Kidney capillary endothelial cell (primary cell): ENCODE measurements around the gene TMPRSS5.

Experiments
- DNase-seq: peaks from one replicate; pipeline ENCODE4 v3.0.0-alpha.2; 2018; ENCODE audit warnings: low spot score

The TMPRSS5 gene

DNA sequence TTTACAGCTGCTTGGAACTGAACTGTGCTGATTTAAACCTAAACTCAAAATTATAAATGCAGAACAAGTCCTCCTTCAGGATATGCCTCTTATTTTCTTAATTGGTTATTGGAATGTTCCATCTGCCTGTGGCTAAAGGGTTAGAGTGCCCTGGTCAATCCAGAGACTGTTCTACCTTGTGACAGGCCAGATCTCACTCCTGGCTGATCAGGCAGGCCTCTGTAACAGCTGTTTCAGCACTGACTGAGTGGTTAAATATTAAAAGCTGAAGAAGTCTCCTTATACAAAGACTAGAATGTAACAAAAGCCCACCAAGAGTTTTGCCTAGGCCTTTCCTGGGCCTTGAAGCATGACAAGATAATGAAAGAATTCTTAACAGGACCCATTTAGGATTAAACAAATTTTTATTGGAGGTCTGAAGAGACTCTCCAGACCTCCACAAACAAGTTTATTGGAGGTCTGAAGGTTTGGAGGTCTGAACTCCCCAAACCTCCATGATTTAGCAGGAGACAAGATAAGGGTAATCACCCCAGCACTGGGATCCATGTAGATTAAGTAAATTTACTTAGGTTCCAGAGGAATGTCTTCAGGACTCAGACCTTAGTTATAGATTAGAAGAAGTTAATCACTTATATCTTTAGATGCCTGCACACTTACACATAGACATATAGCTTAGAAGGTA, 35.8 kb downstream of the TMPRSS5 start:
- DNase-seq, result no peak

DNA sequence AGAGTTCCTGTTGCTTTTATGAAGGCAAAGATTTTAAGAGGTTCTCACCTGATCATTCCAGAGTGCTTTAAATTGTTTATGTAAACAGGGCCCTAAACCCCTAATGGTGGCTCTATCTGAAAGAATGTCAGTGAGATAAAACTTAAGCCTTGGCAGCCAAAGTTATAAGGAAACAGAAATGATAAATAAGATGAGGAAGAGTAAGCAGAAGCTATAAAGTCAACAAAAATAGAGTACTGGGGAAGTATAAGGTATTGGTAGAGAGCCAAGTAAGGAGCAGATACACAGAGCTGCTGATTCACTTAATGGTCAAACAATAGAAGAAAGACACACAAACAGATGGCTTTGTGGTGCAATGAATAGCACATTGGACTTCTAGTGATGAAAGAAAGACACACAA, 37.9 kb downstream of the TMPRSS5 start:
- no peak for DNase-seq

DNA sequence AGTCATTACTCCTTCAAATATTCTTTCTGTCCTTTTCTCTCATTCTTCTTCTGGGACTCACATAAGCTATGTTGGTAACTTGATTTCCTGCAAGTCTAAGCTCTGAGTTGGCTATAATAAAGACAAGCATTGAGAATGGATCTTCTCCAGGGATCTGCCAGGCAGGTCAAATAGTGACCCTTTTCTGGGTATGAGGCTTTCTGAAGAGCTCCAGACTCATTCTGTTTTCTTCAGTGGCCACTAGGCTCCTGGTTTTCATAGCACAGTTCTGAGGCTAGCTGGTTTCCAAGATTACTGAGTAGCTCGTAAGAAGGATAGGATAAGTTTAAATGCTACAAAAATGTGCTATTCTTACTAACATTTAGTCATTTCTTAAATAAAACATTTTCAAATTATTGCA, 38.3 kb downstream of the TMPRSS5 start:
- DNase-seq, result no peak

DNA sequence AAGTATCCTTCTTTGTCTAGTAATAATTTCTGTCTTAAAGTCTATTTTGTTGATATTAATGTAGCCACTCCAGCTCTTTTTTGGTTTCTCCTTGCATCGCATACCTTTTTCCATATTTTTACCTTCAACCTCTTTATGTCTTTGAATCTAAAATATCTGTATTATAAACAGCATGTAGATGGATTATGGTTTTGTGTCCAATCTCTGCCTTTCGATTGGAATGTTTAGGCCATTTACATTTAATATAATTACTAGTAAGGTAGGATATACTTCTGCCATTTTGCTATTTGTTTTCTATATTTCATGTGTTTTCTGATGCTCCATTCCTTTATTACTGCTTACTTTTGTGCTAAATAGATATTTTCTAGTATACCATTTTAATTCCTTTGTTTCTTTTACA, 39.5 kb downstream of the TMPRSS5 start:
- DNase-seq, result no peak

DNA sequence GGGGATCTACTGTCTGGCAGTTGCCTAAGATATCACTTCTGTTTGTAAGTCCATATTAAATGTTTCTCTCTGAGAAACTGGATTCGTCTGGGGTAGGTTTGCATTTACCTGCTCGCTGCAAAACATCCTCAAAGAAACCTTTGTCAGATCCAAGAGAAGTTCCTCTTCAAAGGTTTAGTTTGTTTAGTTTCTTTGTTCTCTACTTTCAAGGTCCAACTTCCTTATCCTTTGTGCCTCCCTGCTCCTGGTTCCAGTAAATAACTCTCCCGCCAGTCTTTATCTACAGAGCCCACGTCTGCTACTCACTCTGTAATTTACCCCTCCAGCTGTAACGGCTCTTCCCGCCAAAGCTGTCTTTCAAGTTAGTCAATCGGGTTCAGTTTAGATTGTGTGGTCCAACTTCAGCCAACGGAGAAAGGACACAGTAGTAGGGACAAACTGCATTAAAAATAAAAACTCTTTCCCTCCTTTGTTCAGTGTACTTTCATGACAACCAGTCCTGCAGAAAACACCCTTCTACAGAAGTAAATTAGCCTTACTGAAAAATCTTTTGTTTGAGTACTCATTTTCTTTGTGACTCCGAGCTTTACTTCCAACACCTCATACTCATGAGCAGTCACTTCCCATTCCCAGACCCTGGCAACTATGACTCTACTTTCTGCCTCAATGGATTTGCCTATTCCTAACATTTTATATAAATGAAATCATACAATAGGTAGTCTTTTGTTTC, 41.0 kb downstream of the TMPRSS5 start:
- no peak for DNase-seq

DNA sequence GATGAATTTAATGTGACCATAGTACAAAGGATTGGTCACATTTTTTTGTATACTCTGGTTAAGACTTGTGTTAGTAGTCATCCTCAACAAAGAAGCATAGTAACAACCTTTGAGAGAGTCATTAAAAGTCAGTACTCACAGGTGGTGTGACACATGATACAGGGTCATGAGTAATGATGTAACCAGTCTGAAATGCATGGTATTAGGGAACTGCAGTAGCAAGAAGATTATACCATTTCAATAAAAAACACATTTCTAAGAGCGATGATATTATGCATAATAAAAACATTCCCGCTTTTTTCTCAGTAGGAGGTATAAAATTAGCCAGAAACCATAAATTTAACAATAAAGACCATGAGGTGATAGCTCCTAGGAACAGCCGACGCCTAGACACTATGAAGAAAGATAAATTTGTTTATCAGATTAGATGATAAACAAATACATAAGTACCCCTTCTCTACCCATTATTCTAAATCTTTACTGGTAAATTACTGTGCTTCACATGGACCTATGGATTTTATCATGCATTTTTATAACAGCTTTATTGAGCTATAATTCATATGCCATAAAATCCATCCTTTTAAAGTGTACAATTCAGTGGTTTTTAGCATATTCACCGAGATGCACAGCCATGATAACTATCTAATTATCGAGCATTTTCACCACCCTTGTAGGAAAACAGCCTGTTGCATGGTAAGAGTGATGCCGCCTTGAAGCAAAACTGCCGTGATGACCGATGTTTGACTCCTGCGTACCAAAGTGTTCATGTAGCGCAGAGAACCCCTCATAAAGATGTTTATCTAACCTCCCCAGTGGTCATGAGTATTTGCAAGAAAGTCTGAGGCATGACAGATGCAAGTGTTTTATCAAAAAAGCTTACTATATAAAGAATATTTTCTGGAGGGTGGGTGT, 41.8 kb downstream of the TMPRSS5 start:
- no peak for DNase-seq

DNA sequence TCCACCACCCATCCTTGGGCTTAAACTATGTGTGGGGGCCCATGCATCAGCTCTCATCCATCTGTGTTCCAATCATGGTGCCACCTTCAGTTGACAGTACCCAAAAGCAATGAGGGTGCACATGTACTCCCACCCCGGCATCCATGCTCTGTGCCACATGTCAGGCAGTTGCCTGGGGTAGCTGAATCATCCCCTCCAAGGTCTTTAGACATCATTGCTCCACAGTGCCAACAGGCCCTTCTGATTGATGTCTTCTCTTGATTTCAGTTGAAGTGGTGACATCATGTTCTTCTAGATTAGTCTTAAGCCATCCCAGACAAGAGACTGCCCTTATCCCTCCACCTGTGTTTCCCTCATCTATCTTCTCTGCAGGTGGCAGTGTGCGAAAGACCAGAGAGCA, 42.5 kb downstream of the TMPRSS5 start:
- no peak for DNase-seq

DNA sequence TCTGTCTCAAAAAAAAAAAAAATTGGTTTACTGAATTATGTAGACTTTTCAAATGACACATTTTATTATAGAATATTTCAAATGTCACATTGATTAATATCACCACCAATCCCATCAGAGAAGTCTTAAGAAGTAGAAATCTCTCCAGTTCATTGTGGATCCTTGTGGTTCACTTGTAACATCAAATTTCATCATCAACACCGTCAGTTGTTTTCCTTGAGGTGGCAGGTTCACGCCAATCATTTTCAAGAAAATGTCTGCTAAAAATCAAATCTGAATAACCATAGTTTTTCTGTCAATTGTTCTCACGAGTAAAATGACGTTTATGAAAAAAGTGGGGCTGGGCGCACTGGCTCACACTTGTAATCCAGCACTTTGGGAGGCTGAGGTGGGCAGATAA, 50.3 kb downstream of the TMPRSS5 start:
- DNase-seq, result no peak

DNA sequence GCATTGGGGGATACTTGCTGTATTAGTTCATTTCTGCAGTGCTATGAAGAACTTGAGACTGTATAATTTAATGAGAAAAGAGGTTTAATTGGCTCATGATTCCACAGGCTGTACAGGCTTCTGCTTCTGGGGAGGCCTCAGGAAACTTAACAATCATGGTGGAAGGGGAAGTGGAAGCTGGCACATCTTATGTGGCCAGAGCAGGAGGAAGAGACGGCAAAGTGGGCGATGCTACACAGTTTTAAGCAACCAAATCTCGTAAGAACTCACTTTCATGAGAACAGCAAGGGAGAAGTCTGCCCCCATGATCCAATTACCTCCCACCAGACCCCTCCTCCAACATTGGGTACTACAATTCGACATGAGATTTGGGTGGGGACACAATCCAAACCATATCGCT, 55.1 kb downstream of the TMPRSS5 start:
- DNase-seq, result no peak

DNA sequence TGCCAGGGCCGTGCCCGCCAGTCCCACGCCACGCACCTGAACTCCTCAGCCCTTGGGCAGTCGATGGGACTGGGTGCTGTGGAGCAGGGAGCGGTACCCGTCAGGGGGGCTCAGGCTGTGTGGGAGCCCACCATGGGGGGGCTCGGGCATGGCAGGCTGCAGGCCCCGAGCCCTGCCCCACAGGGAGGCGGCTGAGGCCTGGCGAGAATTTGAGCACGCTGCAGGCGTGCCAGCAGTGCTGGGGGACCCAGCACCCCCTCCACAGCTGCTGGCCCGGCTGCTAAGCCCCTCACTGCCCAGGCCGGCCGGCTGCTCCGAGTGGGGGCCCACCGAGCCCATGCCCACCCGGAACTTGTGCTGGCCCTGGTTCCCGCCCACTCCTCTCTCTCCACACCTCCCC, 56.8 kb downstream of the TMPRSS5 start:
- no peak for DNase-seq

DNA sequence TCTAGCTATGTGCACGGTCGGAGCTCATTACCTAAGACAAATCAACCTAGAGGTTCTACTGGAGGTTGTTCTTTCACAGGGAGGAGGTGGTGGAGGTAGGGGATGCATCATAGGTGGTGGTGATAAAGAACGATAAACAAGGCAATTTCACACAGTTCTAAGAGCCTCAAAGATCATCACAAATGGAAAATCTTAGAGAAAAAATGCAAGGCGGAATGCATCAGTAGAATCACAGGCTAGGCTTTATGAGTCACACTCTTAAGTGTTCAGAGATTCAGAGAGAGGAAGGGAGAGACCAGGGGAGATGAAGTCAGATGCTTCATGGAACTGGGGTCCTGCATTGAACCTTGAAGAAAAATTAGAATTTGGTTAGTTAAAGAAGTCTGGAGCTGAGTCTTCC, 58.3 kb downstream of the TMPRSS5 start:
- no peak for DNase-seq

DNA sequence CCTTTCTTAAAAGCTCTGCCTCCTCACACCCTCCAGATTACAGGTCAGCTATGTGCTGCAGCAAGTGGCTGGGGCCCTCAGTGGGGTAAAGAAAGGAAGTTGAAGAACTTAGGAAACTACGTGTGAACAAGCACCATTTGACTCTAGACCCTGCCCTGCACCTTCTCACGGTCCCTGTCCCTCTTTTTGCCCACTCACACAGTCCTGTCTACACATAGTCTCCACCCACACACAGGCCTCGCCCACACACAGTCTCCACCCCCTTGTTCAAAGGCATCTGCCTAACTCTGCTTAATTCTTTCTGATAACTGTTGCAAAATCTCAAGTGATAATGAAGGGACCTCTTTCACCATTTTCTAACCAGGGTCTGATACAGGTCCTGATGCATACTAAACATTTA, 59.0 kb downstream of the TMPRSS5 start:
- no peak for DNase-seq

DNA sequence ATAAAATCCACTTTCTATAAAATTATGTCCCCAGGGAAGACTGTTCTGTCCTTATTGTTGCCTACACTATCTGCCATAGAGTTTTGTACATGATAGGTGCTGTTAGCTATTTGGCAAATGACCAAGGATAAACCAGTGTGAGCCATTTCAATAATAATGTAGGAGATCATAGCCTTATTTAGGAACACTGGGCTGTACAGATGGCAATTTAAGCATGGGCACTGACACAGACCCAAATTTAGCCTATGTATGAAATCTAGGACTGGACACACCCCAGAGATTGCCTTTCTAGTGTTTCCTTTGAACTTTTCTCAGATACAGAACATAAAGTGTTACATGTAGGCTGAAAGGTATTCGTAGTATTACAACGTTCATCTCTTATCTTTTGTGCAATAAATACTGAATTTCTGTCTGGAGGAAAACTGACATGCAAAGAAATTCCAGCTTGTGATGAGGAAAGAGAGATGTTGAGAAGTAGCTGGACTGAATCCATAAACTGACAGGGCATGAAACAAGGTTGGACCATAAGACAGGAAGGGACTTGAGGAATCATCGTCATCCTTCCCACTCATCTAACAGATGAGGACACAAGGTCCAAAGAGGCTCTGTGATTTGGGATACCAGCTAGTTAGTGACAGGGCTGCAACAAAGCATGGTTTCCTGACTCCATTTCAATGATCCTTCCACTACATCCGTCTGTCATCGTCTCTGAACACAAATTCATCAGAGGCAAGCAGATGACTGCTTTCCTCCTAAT, 60.3 kb downstream of the TMPRSS5 start:
- DNase-seq, result no peak

DNA sequence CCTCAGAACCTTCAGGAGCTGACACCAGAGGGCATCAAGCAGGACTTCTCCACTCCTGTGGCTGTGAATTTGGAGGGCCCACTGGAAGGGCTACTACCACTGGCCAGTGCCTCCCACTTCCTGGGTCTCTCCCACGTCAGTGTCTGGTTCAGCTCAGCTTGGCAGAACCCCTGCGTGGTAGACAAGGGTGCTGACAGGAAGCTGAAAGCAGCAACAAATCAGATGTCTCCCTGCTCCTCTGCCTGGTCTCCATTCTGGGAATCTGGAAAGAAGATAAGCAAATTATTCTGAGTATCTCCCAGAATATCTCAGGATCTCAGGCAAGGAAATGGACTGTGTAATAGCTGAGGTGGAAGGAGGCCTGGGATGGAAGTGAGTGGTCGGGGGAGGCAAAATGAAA, 61.5 kb downstream of the TMPRSS5 start:
- no peak for DNase-seq

DNA sequence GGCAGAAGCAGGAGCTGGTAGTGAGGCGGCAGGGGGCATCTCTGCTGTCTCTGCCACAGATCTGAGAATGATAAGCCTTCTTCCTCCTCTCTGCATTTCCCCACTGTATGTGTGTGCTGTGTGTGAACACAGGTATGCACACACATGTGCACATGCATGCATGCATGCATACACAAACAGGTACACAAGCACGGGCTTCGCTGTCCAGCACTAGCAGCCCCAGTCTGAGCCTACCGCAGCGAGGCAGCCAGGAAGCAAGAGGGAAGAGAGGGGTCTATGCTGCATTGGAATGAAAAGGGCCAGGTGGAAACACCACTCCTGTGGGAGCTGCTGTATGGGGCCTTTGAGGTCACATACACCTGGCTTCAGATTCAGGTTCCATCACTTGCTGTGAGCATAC, 62.4 kb downstream of the TMPRSS5 start:
- DNase-seq, result no peak

DNA sequence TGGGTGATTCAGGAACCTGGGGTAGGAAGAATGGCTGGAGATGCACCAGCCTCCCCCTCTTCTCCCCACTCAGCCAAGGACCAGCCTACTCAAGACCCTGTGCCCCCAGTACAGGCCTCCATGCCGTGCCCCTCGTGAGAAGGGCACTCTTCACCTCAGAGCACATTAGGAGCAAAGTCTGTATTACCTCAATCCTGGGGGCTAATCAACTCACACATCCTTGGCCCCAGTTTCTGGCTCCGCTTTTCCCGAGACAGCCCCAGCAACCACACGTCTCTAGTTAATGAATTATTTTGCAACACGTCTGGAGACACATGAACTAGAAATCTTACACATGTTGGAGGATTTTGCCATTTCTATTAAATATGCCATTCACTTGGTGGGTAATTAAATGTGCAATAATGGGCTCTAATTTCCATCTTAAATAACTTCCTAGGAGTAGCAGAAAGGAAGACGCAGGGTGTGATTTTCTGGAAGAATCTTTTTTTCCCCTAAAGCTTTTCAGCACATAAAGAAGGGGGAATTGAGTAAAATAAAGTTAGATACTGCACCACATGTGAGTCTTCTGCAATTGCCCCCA, 63.0 kb downstream of the TMPRSS5 start:
- DNase-seq, result no peak

DNA sequence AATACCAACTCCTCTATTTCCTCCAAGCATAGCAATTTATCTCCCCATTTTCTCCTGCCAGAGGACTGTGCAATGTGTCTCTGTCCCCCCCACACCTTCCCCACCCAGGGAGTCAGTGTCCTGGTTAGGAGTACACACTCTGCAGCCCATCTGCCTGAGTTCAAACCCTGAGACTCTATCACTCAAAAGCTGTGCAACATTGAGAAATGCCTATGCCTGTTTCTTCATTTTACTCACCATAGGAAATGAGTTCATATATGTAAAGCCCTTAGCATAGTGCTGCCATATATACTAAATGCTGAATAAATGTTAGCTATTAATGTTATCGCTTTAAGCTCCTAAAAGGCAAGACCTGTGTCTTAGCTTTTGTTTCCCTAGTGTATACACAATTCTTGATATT, 64.0 kb downstream of the TMPRSS5 start:
- no peak for DNase-seq

DNA sequence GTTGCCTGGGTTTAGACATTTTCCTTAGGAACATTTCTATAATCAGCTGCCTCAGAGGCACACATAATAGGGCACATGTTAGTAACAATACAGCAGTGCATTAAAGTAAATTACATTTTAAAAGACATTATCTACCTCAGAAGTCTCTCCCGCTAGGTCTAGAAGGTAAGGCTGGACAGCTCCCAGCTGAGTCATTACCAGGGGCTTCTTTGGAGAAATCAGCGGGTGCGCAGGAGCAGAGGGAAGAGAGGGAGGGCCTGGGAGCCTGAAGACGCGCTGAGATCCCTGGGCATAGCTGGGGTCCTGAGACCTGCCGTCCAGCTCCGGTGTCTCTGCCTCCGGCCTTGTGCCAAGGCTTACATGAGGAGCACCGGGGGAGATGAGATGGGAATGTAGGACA, 67.7 kb downstream of the TMPRSS5 start:
- DNase-seq, result no peak

DNA sequence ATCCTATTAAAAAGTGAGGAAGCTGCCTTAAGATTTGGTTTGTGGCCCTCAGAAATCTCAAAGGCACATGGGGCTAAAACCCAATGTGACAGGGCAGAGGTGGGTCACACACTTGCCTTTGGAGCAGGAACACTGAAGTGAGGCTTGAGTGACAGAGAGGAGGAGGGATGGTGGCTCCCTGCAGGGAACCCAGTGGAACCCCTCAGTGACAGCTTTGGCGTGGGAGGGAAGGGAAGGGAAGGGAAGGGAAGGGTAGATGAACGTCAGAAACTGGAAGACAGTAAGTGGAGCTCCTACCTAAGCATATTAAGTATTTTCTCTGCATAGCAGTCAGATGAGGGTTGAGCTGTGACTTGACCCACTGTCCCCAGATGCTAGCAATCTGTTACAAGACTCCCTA, 68.5 kb downstream of the TMPRSS5 start:
- DNase-seq, result no peak
